Hepatocyte (in vitro differentiated cells): ENCODE data around the gene ENDOD1. TPM values are rescaled to one million over a fixed set of nuclear protein-coding genes. Genes with fewer than 3 reads are reported as not detected.

Experiments used
- DNase-seq: peaks from one replicate; pipeline ENCODE4 v3.0.0-alpha.2; 2016; ENCODE audit warnings: low spot score
- H2AFZ ChIP-seq: fragments of 200-600 bp; sonication (generic); 2 replicates; pipeline ENCODE4 v1.6.0; 2016; ENCODE audit warnings: antibody characterized with exemption, mild to moderate bottlenecking
- H3K27ac ChIP-seq: fragments of 200-600 bp; sonication (generic); 2 replicates; pipeline ENCODE4 v1.5.1; 2016; ENCODE audit warnings: mild to moderate bottlenecking
- H3K27me3 ChIP-seq: fragments of 200-600 bp; sonication (generic); 2 replicates; pipeline ENCODE4 v1.6.1; 2016
- H3K36me3 ChIP-seq: fragments of 200-600 bp; sonication (generic); replicated peaks from 2 replicates; pipeline ENCODE4 v1.5.1; 2016; ENCODE audit warnings: low read depth; ENCODE audit not compliant: insufficient read depth
- H3K4me1 ChIP-seq: fragments of 200-600 bp; sonication (generic); 2 replicates; pipeline ENCODE4 v1.5.1; 2016; ENCODE audit warnings: mild to moderate bottlenecking, moderate library complexity; ENCODE audit not compliant: insufficient read depth
- H3K4me2 ChIP-seq: fragments of 200-600 bp; sonication (generic); 2 replicates; pipeline ENCODE4 v1.6.0; 2016
- H3K4me3 ChIP-seq: fragments of 200-600 bp; sonication (generic); 2 replicates; pipeline ENCODE4 v1.5.1; 2016; ENCODE audit warnings: mild to moderate bottlenecking
- H3K79me2 ChIP-seq: fragments of 200-600 bp; sonication (generic); 2 replicates; pipeline ENCODE4 v1.6.0; 2017; ENCODE audit warnings: mild to moderate bottlenecking
- H3K9me2 ChIP-seq: fragments of 200-600 bp; sonication (generic); replicated peaks from 2 replicates; pipeline ENCODE4 v1.6.0; 2017; ENCODE audit warnings: mild to moderate bottlenecking; ENCODE audit not compliant: insufficient read depth
- H3K9me3 ChIP-seq: fragments of 200-600 bp; sonication (generic); 2 replicates; pipeline ENCODE4 v1.5.1; 2016; ENCODE audit warnings: low read depth, mild to moderate bottlenecking
- H4K20me1 ChIP-seq: fragments of 200-600 bp; sonication (generic); 2 replicates; pipeline ENCODE4 v1.6.0; 2016; ENCODE audit warnings: mild to moderate bottlenecking; ENCODE audit not compliant: insufficient read depth, poor library complexity, severe bottlenecking
- EZH2 ChIP-seq: fragments of 200-600 bp; sonication (generic); IDR thresholded peaks from 2 replicates; pipeline ENCODE4 v1.6.1; 2016; ENCODE audit warnings: antibody characterized with exemption, mild to moderate bottlenecking, borderline replicate concordance
- EZH2phosphoT487 ChIP-seq: fragments of 200-600 bp; sonication (generic); IDR thresholded peaks from one replicate; pipeline ENCODE4 v1.6.1; 2018; ENCODE audit warnings: antibody characterized with exemption, mild to moderate bottlenecking, low read depth, moderate library complexity; ENCODE audit not compliant: unreplicated experiment, severe bottlenecking
- WGBS: methylation state at CpG from one replicate; pipeline ENCODE4 v1.1.6; 2016; ENCODE audit warnings: low lambda C conversion rate; ENCODE audit errors: missing lambda C conversion rate; 5-methylcytosine and 5-hydroxymethylcytosine counted together
- polyA plus RNA-seq: library from polyadenylated mRNA; unstranded; fragments of >200 nt; fragmentation: Nextera tagmentation; extraction: Ambion mirVana; gene quantifications from 2 replicates; pipeline ENCODE4 v1.2.1, GENCODE V29; 2016
- total RNA-seq: library from RNA; depleted of rRNA; stranded (reverse); fragments of >200 nt; gene quantifications from 2 replicates; pipeline ENCODE4 v1.2.3, GENCODE V29; 2014
- TF ChIP-seq, protein P1 (sequence below): fragments of 200-600 bp; sonication (generic); IDR thresholded peaks from 2 replicates; pipeline ENCODE4 v1.5.1; 2016; ENCODE audit warnings: antibody characterized with exemption, mild to moderate bottlenecking; ENCODE audit not compliant: poor library complexity

ENDOD1 gene
- total and polyA plus RNA-seq, 2 experiments from 2014 or later = 10.4 to 26.6 TPM

DNA sequence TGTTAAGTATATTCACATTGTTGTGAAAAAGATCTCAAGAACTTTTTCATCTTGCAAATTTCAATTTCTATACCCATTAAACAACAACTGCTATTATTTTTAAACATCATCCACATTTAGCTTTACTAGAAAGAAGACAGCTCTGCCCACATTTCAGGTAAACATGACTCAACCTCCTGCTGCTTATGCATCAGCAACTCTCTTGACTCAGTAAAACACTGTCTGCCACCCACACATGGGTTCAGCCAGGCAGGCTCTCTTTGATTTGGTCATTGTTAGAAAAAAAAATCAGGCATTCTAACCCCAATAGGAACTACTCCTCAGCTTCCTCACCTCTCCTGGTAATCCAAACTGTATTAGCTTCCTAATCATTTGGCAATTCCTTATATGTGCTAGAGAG is 5.1 kb upstream of the ENDOD1 start:
- no peaks in the 10 kb centered on the region for H3K4me1 ChIP-seq
- H3K27me3 ChIP-seq = no peaks in the 10 kb centered on the region
- no peak overlapping the region for H3K4me3 ChIP-seq
- TF ChIP-seq, protein P1, sequence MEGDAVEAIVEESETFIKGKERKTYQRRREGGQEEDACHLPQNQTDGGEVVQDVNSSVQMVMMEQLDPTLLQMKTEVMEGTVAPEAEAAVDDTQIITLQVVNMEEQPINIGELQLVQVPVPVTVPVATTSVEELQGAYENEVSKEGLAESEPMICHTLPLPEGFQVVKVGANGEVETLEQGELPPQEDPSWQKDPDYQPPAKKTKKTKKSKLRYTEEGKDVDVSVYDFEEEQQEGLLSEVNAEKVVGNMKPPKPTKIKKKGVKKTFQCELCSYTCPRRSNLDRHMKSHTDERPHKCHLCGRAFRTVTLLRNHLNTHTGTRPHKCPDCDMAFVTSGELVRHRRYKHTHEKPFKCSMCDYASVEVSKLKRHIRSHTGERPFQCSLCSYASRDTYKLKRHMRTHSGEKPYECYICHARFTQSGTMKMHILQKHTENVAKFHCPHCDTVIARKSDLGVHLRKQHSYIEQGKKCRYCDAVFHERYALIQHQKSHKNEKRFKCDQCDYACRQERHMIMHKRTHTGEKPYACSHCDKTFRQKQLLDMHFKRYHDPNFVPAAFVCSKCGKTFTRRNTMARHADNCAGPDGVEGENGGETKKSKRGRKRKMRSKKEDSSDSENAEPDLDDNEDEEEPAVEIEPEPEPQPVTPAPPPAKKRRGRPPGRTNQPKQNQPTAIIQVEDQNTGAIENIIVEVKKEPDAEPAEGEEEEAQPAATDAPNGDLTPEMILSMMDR = no peak
- TF ChIP-seq EZH2 (no peak), EZH2phosphoT487 (no peak)
- H3K27ac ChIP-seq = no peak overlapping the region
- no peaks in the 10 kb centered on the region for H3K79me2 ChIP-seq
- no peaks in the 10 kb centered on the region for H3K9me2 ChIP-seq
- no peak overlapping the region for H2AFZ ChIP-seq
- no peaks in the 10 kb centered on the region for H3K36me3 ChIP-seq
- no peaks in the 10 kb centered on the region for H4K20me1 ChIP-seq
- no peak for DNase-seq
- no peak overlapping the region for H3K4me2 ChIP-seq
- no peaks in the 10 kb centered on the region for H3K9me3 ChIP-seq

DNA sequence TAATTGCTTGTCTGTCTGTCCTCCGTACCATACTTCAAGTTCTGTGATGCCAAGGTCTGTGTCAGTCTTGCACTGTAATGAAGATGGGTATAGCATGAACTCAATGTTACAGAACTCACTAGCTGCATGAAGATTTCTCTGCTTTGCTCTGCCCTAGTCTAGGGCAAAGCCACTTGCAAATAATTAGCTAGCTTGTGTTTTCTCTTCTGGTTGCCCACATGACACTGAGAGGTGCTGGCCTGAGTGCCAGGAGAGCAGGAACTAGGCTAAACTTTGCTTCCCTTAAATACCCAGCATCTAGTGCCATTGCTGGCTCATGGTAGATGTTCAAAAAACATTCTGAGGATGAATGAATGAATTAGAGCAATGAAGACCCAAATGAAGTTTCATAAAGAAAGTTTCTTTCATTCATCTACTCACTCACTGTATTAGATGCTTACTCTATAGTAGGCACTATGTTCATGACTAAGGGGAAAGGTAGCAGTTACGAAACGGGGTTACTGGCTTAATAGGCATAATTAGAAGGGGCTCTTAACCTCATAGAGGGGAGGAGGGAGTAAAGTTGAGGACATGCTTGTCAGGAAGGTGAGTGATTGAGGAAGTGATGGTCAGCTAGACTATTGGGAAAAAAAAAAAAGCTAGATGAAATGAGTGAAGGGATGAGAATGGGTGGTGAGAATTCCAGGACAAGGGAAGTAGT is 4.4 kb upstream of the ENDOD1 start:
- no peak for DNase-seq
- 77% methylated on average over 3 of the region's 3 CpGs for WGBS

DNA sequence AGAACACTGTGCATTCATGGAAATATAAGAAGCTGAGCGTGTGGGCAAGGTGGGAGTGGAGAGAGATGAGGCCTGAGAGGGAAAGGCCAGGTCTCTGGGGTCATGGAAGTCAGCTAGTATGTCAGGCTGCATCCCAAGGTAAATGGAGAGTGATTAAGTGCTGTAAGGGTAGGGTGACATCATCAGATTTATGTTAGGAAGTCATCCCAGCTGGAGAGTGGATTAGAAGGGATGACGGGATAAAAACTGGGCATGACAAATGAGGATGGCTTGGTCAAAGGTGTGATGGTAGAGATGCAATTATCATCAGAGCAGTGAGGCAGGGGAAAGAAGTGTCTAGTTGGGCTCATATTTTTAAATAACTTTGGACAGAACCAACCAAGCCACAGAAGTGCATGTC is 3.5 kb upstream of the ENDOD1 start:
- Histone ChIP-seq H3K9me3 (no peaks in the 10 kb centered on the region), H3K27ac (no peak overlapping the region), H3K36me3 (no peaks in the 10 kb centered on the region), H3K4me1 (peaks cover 8% of the 10 kb centered on the region), H3K27me3 (no peaks in the 10 kb centered on the region), H3K4me2 (no peak overlapping the region), H3K79me2 (peaks cover 6% of the 10 kb centered on the region), H3K4me3 (no peak overlapping the region), H3K9me2 (no peaks in the 10 kb centered on the region), H2AFZ (no peak overlapping the region), H4K20me1 (no peaks in the 10 kb centered on the region)
- 92% methylated on average over 2 of the region's 2 CpGs for WGBS
- DNase-seq = no peak
- no peak for TF ChIP-seq EZH2phosphoT487
- TF ChIP-seq, protein P1 = no peak
- TF ChIP-seq EZH2 = no peak

More for the DNA sequence above, 4.4 kb upstream of the ENDOD1 start:
- no peaks in the 10 kb centered on the region for H3K9me3 ChIP-seq
- no peak overlapping the region for H2AFZ ChIP-seq
- H3K9me2 ChIP-seq = no peaks in the 10 kb centered on the region
- no peaks in the 10 kb centered on the region for H3K79me2 ChIP-seq
- no peak overlapping the region for H3K4me2 ChIP-seq
- no peak overlapping the region for H3K27ac ChIP-seq
- H3K36me3 ChIP-seq = no peaks in the 10 kb centered on the region
- no peaks in the 10 kb centered on the region for H4K20me1 ChIP-seq
- no peaks in the 10 kb centered on the region for H3K4me1 ChIP-seq
- no peaks in the 10 kb centered on the region for H3K27me3 ChIP-seq
- no peak overlapping the region for H3K4me3 ChIP-seq
- TF ChIP-seq EZH2 (no peak), EZH2phosphoT487 (no peak)
- TF ChIP-seq, protein P1 = no peak
